Retinal pigment epithelial cell (primary cell): ENCODE measurements around the gene ABCB1.

Experiments
- DNase-seq: peaks from one replicate; pipeline ENCODE4 v3.0.0-alpha.2; 2010; ENCODE audit warnings: low read depth
- H3K4me3 ChIP-seq: 2 replicates; pipeline ENCODE4 v1.5.1; 2011; ENCODE audit warnings: mild to moderate bottlenecking, low read length, control low read depth, moderate library complexity
- CTCF ChIP-seq: conservative IDR thresholded peaks from 2 replicates; pipeline ENCODE4 v1.5.1; 2011; ENCODE audit warnings: low read depth, low read length, control low read depth, inconsistent platforms

The ABCB1 gene

GRCh38 chr7:87543623-87544022 lies 57.1 kb downstream of the ABCB1 start:
- no peak for DNase-seq
- no peak overlapping the region for H3K4me3 ChIP-seq
- TF ChIP-seq CTCF = no peak

- no peak for DNase-seq
- no peak overlapping the region for H3K4me3 ChIP-seq
- no peak for TF ChIP-seq CTCF
Measured at GRCh38 chr7:87541648-87542047, 59.0 kb downstream of the ABCB1 start.

GRCh38 chr7:87538052-87538451 lies 62.6 kb downstream of the ABCB1 start:
- no peak for DNase-seq
- no peak for TF ChIP-seq CTCF
- H3K4me3 ChIP-seq = no peak overlapping the region

GRCh38 chr7:87534072-87534471 lies 66.6 kb downstream of the ABCB1 start:
- no peak for DNase-seq
- H3K4me3 ChIP-seq = no peak overlapping the region
- TF ChIP-seq CTCF = no peak

GRCh38 chr7:87530126-87530525 lies 70.6 kb downstream of the ABCB1 start:
- no peak for TF ChIP-seq CTCF
- DNase-seq = no peak
- H3K4me3 ChIP-seq = no peak overlapping the region

GRCh38 chr7:87528730-87529129 lies 72.0 kb downstream of the ABCB1 start:
- no peak for DNase-seq
- TF ChIP-seq CTCF = no peak
- H3K4me3 ChIP-seq = no peak overlapping the region

GRCh38 chr7:87518735-87519134 lies 81.9 kb downstream of the ABCB1 start:
- TF ChIP-seq CTCF = no peak
- no peak for DNase-seq
- no peak overlapping the region for H3K4me3 ChIP-seq
